ENCODE data around the gene THSD4.

THSD4 gene

DNA sequence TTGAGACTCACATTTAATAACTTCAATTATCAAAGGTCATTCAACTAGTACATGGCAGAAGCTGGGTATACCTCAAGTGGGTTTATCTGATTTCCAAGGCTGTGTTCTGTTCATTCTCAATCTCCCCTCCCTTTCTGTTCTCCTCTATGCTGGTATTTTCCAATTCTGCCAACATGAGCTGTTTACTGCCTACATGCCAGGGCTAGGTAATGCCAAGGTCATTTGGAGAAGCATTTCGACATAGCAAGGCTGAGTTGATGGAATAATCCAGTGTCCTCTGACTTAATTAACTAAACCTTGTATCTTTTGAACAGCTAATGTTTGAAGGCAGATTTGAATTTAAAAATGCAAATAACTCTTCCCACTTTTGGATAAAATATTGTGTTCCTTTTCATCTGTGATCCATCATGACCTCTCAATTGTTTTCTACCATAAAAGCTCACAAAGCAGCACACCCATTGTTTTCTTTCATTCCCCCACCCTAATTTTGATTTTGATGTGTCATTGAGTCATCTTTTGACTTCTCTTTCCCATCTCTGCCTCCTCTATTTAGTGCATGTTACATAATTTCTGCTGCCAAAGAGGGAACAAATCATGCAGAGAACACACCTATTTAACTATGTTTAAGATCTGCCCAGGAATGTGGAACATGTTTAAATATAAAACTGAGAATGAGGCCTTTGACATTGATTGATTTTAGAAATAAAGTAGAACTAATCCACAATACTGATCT, 386.2 kb downstream of the THSD4 start:
- no peak for DNase-seq (ENCODE audit: low read depth)
- TF ChIP-seq, protein P1, sequence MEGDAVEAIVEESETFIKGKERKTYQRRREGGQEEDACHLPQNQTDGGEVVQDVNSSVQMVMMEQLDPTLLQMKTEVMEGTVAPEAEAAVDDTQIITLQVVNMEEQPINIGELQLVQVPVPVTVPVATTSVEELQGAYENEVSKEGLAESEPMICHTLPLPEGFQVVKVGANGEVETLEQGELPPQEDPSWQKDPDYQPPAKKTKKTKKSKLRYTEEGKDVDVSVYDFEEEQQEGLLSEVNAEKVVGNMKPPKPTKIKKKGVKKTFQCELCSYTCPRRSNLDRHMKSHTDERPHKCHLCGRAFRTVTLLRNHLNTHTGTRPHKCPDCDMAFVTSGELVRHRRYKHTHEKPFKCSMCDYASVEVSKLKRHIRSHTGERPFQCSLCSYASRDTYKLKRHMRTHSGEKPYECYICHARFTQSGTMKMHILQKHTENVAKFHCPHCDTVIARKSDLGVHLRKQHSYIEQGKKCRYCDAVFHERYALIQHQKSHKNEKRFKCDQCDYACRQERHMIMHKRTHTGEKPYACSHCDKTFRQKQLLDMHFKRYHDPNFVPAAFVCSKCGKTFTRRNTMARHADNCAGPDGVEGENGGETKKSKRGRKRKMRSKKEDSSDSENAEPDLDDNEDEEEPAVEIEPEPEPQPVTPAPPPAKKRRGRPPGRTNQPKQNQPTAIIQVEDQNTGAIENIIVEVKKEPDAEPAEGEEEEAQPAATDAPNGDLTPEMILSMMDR (IDR thresholded peaks at IDR 0.05; ENCODE audit: control insufficient read depth, extremely low read depth, insufficient read depth) = no peak
- H3K4me3 ChIP-seq (ENCODE audit: low read depth, low read length) = no peak overlapping the region

DNA sequence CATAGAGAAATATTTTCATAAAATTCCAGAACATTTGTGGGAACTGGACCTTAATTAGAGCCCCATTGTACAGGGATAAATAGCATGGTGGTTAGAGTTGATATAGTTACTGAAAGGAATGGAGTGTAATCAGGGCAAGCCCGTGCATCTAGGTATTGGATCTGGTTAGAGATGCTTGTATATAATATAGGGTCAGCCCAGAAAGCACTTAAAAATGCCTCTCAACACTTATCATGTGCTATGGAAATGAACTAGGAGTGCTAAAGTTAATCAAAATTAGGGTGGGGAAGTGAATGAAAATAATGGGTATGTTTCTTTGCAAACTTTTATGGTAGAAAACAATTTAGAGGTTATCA, 386.8 kb downstream of the THSD4 start:
- TF ChIP-seq, protein P1 (IDR thresholded peaks at IDR 0.05; ENCODE audit: control insufficient read depth, extremely low read depth, insufficient read depth) = no peak

DNA sequence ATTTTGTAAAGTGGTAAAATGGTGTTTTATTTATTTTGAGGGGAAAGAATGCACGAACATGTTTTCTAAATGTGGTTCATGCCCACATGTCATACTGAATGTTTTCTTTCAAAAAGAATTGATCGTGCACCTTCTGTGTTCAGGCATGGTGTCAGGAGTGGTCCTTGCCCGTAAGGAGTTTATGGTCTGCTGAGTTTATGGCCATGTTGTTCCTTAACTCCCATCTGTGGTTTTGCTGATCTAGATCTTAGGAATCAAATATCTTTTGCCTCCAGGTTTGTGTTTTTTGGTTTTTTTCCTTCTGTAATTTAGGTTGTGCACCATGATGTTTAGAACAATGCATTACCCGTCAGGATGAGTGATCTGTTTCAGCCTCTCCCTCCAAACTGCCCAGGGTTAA, 390.7 kb downstream of the THSD4 start:
- TF ChIP-seq, protein P1 (IDR thresholded peaks at IDR 0.05; ENCODE audit: control insufficient read depth, extremely low read depth, insufficient read depth) = no peak
- no peak overlapping the region for H3K4me3 ChIP-seq (ENCODE audit: low read depth, low read length)
- no peak for DNase-seq (ENCODE audit: low read depth)

More for the DNA sequence above, 386.8 kb downstream of the THSD4 start:
- H3K4me3 ChIP-seq (ENCODE audit: low read depth, low read length) = no peak overlapping the region
- no peak for DNase-seq (ENCODE audit: low read depth)

DNA sequence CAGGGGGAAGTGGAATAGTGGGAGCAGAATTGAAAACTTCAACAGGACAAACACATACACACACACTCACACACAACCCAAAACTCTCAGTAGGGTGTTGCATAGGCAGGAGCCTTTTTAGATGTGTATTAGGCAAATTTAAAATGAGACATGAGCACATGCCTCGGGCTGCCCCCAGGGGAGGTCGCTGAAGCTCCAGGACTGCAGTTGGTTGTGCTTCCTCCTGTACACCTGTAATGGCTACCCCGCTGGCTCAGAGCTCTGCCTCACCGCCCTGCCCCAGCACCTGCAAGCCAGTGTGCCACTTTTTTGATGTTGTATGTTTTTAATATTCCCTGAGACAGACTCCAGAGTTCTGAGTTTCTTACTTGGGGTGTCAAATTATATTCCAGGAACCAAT, 391.7 kb downstream of the THSD4 start:
- H3K4me3 ChIP-seq (ENCODE audit: low read depth, low read length) = no peak overlapping the region
- DNase-seq (ENCODE audit: low read depth) = no peak
- TF ChIP-seq, protein P1 (IDR thresholded peaks at IDR 0.05; ENCODE audit: control insufficient read depth, extremely low read depth, insufficient read depth) = no peak

DNA sequence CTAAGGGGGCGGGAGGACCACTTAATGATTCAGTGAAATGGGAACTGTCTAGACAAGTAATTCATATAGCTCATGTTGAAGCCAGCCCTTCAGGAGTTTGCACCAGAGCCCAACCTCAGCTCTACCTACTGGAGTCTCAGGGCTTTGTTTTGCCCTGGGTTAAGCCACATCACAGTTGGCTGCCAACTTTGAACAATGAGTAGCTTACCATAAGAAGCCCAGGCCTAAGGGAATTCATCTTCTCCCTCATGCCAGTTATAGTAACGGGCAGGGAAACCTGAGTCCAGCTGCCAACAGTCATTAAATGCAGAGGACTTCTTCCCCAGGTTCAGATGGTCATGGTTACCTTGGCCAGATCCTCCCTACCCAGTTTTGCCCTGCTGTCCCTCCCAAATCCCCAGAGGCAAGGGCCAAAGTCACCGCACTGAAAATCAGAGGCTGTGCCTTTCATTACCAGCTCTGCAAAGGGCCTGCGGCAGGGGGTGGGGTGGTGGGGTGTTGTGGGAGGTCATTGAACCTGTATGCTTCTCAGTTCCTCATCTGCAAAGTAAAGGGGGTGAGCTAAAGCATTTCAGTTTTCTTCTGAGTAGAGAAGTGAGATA, 392.9 kb downstream of the THSD4 start:
- DNase-seq (ENCODE audit: low read depth) = no peak

DNA sequence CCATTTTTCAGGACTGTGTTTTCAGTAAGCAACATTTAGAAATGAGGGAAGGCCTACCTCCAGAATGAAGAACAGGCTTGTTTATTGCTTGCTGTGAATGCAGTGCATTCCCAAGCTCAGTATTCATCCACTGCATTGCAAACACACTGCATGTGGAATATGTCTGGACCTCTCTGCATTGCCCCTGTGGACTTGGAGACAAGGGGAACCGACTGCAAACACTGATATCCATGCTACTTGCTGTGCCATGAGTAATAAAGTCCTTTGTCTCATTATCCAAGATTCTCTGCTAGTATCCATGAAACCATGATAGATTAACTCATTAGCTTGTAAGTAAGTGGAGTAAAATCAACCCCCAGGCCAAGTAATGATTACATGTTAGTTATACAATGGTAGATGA, 393.9 kb downstream of the THSD4 start:
- DNase-seq (ENCODE audit: low read depth) = no peak
- no peak overlapping the region for H3K4me3 ChIP-seq (ENCODE audit: low read depth, low read length)
- TF ChIP-seq, protein P1 (IDR thresholded peaks at IDR 0.05; ENCODE audit: control insufficient read depth, extremely low read depth, insufficient read depth) = no peak

More for the DNA sequence above, 392.9 kb downstream of the THSD4 start:
- H3K4me3 ChIP-seq (ENCODE audit: low read depth, low read length) = no peak overlapping the region
- TF ChIP-seq, protein P1 (IDR thresholded peaks at IDR 0.05; ENCODE audit: control insufficient read depth, extremely low read depth, insufficient read depth) = no peak
